ENCODE results near the gene WNT3. TPM values are rescaled to one million over a fixed set of nuclear protein-coding genes. Genes with fewer than 3 reads are reported as not detected.

WNT3 gene
- total RNA-seq, 4 donors from 2014 or later: 26.7 to 57.9 (median 46.6) TPM

DNA sequence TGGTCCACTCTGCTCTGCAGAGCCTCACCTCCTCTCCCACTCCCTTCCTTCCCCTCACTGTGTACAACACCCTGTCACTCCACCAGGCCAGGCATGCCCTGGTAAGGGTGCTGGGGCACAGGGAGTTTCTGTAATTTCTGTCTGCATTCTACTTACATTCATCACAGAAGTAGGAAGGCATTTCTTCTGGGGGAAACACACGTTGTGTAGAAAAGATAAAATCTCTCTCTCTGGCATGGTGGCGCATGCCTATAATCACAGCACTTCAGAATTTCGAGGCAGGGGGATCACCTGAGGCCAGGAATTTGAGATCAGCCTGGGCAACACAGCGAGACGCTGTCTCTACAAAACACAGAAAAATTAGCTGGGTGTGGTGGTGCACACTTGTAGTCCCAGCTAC is 27.0 kb downstream of the WNT3 start:
- 53 to 57% methylated on average over 5 of the region's 5 CpGs for WGBS, 2 donors

DNA sequence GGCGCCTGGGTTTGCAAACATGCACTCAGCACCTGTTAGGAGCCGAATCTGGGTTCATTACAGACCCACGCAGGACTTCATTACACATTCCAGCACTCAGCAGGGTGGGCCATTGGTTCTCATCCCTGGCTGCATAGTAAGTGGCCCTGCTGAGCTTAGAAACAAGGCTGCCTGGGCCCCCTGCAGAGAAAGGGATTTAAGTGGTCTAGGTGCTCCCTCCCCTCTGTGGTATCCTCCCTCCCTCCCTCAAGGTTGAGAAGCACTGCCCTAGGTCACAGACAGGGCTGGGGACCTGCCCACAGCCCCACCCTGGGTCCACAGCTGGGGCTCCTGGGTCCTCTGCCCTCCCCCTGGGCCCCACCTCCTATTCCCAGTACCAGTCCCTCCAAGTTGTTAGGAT is 28.3 kb downstream of the WNT3 start:
- 45 to 53% methylated on average over 3 of the region's 3 CpGs for WGBS, 2 donors

More for the DNA sequence above, 27.0 kb downstream of the WNT3 start:
- TF ChIP-seq, protein P1, sequence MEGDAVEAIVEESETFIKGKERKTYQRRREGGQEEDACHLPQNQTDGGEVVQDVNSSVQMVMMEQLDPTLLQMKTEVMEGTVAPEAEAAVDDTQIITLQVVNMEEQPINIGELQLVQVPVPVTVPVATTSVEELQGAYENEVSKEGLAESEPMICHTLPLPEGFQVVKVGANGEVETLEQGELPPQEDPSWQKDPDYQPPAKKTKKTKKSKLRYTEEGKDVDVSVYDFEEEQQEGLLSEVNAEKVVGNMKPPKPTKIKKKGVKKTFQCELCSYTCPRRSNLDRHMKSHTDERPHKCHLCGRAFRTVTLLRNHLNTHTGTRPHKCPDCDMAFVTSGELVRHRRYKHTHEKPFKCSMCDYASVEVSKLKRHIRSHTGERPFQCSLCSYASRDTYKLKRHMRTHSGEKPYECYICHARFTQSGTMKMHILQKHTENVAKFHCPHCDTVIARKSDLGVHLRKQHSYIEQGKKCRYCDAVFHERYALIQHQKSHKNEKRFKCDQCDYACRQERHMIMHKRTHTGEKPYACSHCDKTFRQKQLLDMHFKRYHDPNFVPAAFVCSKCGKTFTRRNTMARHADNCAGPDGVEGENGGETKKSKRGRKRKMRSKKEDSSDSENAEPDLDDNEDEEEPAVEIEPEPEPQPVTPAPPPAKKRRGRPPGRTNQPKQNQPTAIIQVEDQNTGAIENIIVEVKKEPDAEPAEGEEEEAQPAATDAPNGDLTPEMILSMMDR (IDR thresholded peaks at IDR 0.05): no peak
- TF ChIP-seq POLR2A (IDR thresholded peaks at IDR 0.05): no peak
- no peak for DNase-seq (ENCODE audit: low spot score in 2 of 2)
- intact Hi-C loops (cut with DNase I; ENCODE audit: low total_unique reads): no loop called here
- H3K4me3 ChIP-seq (ENCODE audit: low read depth, poor library complexity, severe bottlenecking): no peak overlapping the region

DNA sequence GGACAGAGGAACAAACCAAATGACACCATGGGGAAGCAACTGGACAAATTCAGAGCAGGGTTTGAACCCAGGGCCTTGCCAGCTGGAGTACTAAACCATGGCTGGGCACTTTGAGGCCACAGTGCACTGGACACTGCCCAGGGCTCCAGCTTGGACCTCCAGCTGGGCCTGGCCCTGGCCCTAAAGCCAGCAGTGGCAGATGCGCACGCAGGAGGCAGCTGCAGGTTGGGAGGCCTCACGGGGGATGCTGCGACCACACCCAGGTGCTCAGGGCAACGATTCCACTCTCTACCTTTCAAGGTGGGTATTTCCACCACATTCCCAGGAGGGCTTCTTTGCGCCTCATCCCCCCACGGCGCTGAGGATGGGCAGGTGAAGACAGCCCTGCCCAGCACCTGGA is 28.9 kb downstream of the WNT3 start:
- no peak for DNase-seq (ENCODE audit: low spot score in 2 of 2)
- 50 to 64% methylated on average over 8 of the region's 8 CpGs for WGBS, 2 donors
- no peak overlapping the region for H3K4me3 ChIP-seq (ENCODE audit: low read depth, poor library complexity, severe bottlenecking)
- no peak for TF ChIP-seq POLR2A (IDR thresholded peaks at IDR 0.05)
- TF ChIP-seq, protein P1 (IDR thresholded peaks at IDR 0.05): no peak
- intact Hi-C loops (cut with DNase I; ENCODE audit: low total_unique reads): no loop called here

More for the DNA sequence above, 28.3 kb downstream of the WNT3 start:
- TF ChIP-seq POLR2A (IDR thresholded peaks at IDR 0.05): no peak
- TF ChIP-seq, protein P1 (IDR thresholded peaks at IDR 0.05): no peak
- H3K4me3 ChIP-seq (ENCODE audit: low read depth, poor library complexity, severe bottlenecking): no peak overlapping the region
- intact Hi-C loops (cut with DNase I; ENCODE audit: low total_unique reads): no loop called here
- no peak for DNase-seq (ENCODE audit: low spot score in 2 of 2)

DNA sequence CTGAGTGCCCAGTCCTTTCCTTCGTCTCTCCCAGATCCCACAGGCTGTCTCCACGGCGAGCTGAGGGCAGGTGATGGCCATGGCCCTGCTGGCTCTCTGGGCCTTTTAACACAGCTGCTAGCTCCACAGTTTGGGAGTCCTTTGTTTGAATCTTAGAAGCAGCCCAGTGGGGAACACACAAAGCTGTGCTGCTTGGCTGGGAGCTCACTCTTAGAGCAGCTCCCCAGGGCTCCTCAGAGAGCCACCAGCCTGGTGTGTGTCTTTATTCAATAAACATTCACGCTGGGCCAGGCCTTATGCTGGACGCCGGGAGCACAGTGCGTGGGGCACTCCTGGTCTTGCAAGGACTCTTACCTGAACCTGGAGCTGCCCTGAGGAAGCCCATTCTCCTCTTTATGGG is 29.7 kb downstream of the WNT3 start:
- intact Hi-C loops (cut with DNase I; ENCODE audit: low total_unique reads): no loop called here
- no peak overlapping the region for H3K4me3 ChIP-seq (ENCODE audit: low read depth, poor library complexity, severe bottlenecking)
- DNase-seq (ENCODE audit: low spot score in 2 of 2): no peak
- WGBS, 2 donors: 93 to 95% methylated on average over 3 to 7 of the region's 7 CpGs
- TF ChIP-seq POLR2A (IDR thresholded peaks at IDR 0.05): no peak
- TF ChIP-seq, protein P1 (IDR thresholded peaks at IDR 0.05): no peak

DNA sequence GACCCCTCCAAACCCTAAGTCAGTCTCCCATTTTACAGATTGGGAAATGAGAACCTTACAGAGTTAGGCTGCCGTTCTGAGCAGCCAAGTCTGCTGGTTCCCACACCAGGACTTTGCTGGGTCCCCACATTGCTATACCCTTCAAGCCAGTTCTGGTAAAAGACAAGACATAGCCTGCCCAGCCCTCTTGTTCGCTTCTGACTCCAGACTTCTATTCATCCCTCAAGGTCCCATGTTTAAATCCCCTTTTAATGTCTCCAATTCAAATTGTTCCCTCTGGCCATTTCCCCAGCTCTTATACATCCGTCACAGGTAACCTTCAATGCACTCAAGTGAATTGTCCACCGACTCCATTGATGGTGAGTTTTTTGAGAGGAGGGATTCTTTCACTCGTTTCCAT is 30.2 kb downstream of the WNT3 start:
- intact Hi-C loops (cut with DNase I; ENCODE audit: low total_unique reads): no loop called here
- TF ChIP-seq, protein P1 (IDR thresholded peaks at IDR 0.05): no peak
- TF ChIP-seq POLR2A (IDR thresholded peaks at IDR 0.05): no peak
- 86 to 93% methylated on average over 5 of the region's 5 CpGs for WGBS, 2 donors

DNA sequence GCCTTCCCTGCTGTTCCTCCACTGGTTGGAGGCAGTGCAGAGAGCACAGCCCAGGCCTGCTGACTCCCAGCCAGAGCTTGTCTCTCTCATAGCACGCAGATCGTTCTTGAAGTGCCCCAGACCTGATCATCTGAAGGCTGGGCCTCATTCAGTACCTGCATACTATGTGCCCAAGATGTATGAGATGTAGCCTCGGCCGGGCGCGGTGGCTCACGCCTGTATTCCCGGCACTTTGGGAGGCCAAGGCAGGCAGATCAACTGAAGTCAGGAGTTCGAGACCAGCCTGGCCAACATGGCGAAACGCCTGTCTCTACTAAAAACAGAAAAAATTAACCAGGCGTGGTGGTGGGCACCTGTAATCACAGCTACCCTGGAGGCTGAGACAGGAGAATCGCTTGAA is 31.0 kb downstream of the WNT3 start:
- 75 to 91% methylated on average over 13 of the region's 13 CpGs for WGBS, 2 donors
- intact Hi-C loops (cut with DNase I; ENCODE audit: low total_unique reads): no loop called here
- H3K4me3 ChIP-seq (ENCODE audit: low read depth, poor library complexity, severe bottlenecking): no peak overlapping the region
- DNase-seq (ENCODE audit: low spot score in 2 of 2): no peak
- TF ChIP-seq, protein P1 (IDR thresholded peaks at IDR 0.05): no peak
- no peak for TF ChIP-seq POLR2A (IDR thresholded peaks at IDR 0.05)

More for the DNA sequence above, 30.2 kb downstream of the WNT3 start:
- no peak overlapping the region for H3K4me3 ChIP-seq (ENCODE audit: low read depth, poor library complexity, severe bottlenecking)
- DNase-seq (ENCODE audit: low spot score in 2 of 2): no peak

Data from lower leg skin (tissue), 4 donors.